GM19035 (cell line): ENCODE data around the gene CYP4F22.
"Not testable (repeated sequence)": the region's sequence is repeated elsewhere in the genome, so short reads cannot be mapped to it uniquely, and the experiment has no call there.

Experiments used
- ATAC-seq: cut with Tn5 transposase; IDR thresholded peaks from one replicate; pipeline ENCODE4 v1.9.1; 2021; ENCODE audit not compliant: unreplicated experiment

CYP4F22 gene

GRCh38 chr19:15564534-15565168, 56.3 kb downstream of the CYP4F22 start:
- no peak for ATAC-seq

- ATAC-seq: no peak
These were observed 62.1 kb downstream of the CYP4F22 start for GRCh38 chr19:15570420-15570819.

DNA sequence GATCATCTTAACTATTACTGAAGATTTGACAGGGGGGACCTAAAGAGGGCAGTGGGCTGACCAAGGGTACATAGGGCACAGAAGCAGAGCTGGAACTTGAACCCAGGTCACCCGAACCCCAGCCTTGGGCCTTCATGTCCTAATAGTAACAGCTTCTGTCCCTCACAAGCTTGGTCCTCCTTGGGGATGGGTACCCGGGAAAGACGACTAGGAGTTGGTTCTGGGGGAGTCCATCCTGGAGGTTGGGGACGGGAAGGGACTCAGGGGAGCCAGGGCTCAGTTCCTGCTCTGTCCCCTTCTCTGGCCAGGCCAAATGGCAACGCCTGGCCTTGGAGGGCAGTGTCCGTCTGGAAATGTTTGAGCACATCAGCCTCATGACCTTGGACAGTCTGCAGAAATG, 67.1 kb downstream of the CYP4F22 start:
- no peak for ATAC-seq

DNA sequence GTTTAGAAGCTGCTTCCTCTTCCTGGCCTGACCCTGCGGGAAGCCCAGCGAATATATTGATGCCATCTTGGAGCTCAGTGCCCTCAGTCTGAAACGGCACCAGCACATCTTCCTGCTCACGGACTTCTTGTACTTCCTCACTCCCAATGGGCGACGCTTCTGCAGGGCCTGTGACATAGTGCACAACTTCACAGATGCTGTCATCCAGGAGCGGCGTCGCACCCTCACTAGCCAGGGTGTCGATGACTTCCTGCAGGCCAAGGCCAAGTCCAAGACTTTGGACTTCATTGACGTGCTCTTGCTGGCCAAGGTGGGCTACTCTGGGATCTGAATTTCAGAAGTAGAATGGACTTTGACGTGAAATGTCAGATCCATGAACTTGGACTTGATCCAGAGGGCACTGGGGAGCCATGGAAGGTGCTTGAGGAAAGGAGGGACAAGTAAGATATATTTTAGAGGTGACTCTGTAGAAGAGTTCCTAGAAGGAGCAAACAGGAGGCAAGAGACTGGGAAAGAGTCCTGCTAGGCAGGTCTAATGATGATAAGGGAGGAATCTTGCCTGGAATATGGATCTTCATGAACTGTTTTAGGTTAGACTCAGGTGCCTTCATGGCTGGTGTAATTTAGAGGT, 68.3 kb downstream of the CYP4F22 start:
- no peak for ATAC-seq

DNA sequence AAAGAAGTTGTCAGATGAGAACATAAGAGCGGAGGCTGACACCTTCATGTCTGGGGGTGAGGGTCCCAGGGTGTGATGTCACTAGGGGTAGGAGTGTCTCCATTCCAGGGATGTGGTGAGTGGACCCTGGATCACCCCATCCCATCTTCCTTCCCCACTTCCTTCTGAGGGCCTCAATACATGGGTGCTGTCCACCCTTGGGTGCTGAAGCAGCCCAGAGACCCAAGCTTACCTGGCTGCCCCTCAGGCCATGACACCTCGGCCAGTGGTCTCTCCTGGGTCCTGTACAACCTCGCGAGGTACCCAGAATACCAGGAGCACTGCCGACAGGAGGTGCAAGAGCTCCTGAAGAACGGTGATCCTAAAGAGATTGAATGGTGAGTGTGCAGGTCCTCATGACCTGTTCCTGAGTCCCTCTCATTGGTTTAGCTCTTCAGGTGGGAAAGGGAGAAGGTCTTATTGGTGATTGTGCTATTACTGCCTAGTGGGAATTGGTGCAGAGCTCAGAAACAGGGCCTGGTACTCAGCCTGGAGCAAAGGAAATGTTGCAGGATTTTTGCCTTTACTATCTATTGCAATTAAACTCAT, 69.0 kb downstream of the CYP4F22 start:
- no peak for ATAC-seq

- ATAC-seq: no peak
These were observed 75.0 kb downstream of the CYP4F22 start for GRCh38 chr19:15583346-15583745.

GRCh38 chr19:15584095-15584494, 75.8 kb downstream of the CYP4F22 start:
- no peak for ATAC-seq

- no peak for ATAC-seq
These were observed 76.3 kb downstream of the CYP4F22 start for GRCh38 chr19:15584541-15585115.

- ATAC-seq: no peak
These were observed 79.3 kb downstream of the CYP4F22 start for GRCh38 chr19:15587663-15588062.

DNA sequence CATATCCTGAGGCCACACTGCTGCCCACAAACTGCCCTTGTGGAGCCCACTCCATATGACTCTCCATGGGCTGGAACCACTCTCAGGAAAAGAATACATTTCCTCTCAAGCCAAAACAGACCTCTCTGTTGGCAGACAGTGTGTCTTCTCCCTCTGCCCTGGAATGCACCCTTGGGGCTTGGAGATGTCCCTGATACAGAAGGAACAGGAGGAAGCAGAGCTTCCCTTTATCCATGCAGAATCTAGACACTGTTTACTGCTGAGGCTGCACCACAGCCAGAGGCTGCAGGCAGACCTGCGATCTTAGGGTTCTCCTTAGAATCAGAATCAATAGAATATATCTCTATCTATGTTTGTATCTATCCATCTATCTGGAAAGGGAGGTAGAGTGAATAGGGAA, 79.9 kb downstream of the CYP4F22 start:
- no peak for ATAC-seq

- ATAC-seq: no peak
These were observed 81.6 kb downstream of the CYP4F22 start for GRCh38 chr19:15589760-15590451.

DNA sequence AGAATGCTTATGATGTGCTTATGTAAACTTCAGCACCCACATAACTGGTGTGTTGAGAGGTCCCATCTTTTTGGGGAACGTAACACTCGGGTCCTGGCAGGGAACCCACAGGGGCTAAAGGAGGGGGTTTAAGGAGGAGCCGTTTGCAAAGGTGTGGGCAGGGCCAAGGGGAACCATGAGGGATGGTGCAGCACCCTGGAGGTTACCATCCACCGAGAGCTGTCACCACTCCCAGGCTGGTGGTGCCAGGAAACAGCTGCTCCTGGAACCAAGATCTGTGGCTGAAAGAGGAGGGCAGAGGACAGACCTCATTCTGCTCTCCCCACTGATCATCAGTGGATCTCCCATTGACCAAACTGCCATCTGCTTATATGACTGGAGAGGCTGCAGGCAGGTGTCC, 83.5 kb downstream of the CYP4F22 start:
- ATAC-seq: no peak

- not testable (repeated sequence) for ATAC-seq
These were observed 84.2 kb downstream of the CYP4F22 start for GRCh38 chr19:15592506-15592905.

DNA sequence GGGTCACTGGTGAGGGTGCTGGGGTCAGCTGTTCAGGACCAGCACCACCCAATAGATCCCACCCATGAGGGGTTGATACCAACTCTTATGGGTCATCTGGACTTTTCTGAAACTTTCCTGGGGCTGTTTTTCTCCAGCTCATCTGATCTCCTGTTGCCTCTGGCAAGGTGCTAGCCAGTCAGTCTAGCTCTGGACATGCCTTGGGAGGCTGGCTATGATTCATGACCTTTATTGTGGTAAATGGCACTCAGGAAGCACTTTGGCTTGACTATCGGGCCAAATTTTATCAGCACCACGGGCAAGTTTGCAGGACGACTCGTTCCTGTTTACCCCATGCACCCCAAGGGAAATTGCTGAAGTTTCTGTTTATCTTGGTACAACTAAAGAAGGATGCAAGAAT, 85.4 kb downstream of the CYP4F22 start:
- ATAC-seq: not testable (repeated sequence)

- no peak for ATAC-seq
These were observed 86.7 kb downstream of the CYP4F22 start for GRCh38 chr19:15595069-15595468.
